Dermis microvascular lymphatic vessel endothelial cell (primary cell): Measurements from ENCODE around the gene ADH1A. TPM values are rescaled to one million over a fixed set of nuclear protein-coding genes. Genes with fewer than 3 reads are reported as not detected.
"Not testable (repeated sequence)": the region's sequence is repeated elsewhere in the genome, so short reads cannot be mapped to it uniquely, and the experiment has no call there.

ENCODE experiments used
- DNase-seq, 2 donors: peaks; one replicate each; pipeline versions ENCODE4 v3.0.0 to v3.0.0-alpha.2; 2010; ENCODE audit warnings: low read depth in 2 of 2
- total RNA-seq: library from RNA; depleted of rRNA; stranded (reverse); fragments of >200 nt; gene quantifications from 2 replicates; pipeline ENCODE4 v1.2.1, GENCODE V29; 2014

Gene ADH1A
- total RNA-seq, 1 donor from 2014 or later: not detected

DNA sequence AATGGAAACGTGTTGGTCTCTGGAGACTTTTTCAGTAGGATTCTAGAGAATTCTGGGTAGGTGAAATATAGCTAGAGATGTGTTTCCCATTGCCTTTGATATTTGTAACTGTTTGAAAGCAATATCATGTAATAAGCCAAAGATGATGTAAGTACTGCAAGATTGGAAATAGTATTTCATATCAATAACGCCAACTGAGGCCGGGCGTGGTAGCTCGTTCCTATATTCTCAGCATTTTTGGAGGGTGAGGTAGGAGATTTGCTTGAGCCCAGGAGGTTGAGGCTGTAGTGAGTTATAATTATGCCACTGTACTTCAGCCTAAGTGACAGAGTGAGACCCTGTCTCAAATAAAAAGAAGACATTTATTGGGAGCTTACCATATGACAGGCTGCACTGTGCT, 9.5 kb downstream of the ADH1A start:
- no peak for DNase-seq

DNA sequence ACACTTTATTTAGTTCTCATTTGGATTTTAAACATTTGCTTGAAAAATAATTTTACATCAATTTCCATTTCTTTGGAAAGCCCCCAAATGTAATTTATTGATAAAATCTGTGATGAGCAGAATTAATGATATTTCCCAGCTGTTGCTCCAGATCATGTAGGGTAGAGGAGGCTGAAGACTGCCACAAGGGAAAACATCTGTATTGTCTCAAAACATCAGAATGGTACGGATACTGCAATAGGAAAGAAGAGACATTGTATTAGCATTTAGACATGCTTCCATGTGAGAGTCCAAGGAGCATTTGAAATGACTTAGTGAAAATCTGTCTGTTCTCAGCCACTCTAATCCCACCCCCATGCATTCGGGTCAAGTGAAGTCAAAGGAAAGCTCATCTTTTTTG, 14.4 kb downstream of the ADH1A start:
- no peak for DNase-seq

DNA sequence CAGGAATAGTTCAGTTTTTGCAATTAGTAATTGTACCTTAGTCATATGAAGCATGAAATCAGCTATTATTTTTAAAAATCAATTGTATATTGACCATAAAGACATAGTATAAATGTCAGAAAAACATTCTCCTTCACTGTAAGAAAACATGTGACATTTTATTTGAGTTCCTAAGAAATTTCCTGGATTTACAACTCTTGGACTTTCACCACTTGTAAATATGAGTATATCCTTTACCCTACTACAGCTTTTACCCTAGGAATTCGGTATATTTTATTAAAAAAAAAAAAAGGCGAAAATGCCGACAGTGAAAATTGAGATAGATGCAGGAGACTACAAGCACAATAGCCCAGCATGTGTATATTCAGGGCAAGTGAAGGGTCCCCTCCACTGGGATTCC, 14.9 kb downstream of the ADH1A start:
- DNase-seq: no peak

DNA sequence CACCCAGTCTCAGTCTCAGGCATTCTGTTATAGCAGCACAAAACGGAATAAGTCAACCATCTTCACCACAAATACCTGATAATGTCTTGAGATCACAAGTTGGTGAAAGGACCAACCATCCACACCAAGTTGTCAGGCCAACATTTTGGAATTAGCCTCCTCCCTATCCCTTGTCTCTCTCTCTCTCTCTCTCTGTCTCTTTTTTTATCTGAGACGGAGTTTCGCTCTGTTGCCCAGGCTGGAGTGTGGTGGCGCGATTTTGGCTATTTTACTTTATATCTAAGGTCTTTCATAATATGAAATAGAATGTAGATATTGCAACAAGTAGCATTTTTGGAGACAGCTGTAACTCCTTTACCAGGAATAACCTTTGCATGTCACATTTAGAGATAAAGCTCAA, 15.7 kb downstream of the ADH1A start:
- no peak for DNase-seq

DNA sequence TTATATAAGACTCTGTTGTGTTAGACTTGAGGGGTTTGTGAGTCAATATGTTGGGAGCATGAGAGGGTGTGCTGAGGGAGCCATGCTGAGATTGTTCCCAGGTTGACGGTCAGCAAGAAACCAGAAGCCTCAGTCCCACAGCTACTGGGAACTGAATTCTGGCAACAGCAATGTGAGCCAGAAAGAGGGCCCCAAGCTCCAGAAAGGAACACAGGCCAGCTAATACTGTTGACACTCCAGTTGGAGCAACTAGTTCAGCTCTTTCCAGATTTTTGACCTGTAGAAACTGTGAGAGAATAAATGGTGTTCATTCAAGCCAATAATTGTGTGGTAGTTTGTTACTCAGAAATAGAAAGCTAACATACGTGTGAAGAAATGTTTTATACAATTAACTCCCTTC, 17.1 kb downstream of the ADH1A start:
- no peak for DNase-seq

DNA sequence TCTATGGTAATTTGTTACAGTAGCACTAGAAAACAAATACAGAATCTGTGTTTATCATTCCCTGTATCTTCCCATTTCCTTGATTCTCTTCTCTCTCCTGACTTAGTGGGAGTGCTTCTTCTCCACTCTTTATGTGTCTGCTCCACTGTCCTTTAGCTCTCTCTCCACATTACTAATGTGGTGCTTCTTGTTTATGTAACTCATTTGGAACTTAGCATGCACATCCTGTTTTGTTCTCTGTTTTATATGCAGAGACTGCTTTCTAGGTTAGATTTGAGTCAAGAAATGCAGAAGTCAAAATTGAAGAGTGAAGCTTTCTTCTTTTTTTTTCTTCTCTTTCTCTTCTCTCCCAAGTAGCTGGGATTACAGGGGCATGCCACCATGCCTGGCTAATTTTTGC, 25.9 kb downstream of the ADH1A start:
- no peak for DNase-seq

DNA sequence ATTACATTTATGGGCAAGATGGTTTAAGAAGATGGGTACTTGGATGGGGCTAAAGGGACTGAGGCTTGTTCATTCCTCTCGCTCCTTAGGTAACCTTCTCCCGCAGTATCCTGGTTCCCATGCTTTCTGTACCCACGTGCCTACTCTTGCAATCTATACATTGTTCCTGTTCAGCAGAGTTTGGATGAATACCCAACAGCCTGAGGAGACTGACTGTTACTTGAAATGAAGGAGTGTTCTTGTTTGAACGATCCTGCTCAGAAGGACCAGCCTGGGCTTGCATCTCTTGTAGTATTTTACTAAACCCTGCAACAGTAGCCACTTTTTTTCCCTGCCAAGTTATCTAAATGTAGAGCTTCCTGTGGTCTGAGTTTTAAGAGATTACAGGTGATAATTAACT, 38.0 kb downstream of the ADH1A start:
- no peak for DNase-seq

DNA sequence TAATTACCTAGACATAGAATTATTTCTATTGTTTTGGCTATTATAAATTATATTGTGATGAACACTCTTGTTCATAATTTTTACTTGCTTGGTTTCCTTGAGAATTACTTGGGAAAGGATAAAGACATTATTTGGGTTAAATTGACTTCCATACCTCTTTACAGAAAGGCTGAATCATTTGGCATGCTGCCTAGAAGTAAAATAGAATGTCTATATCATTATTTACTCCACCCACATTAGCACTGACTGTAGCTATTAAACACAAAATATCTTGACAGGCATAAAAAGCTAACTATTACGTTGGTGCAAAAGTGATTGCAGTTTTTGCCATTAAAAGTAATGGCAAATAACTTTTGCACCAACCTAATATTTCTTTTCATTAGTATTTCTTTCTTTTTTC, 42.1 kb downstream of the ADH1A start:
- DNase-seq: no peak

DNA sequence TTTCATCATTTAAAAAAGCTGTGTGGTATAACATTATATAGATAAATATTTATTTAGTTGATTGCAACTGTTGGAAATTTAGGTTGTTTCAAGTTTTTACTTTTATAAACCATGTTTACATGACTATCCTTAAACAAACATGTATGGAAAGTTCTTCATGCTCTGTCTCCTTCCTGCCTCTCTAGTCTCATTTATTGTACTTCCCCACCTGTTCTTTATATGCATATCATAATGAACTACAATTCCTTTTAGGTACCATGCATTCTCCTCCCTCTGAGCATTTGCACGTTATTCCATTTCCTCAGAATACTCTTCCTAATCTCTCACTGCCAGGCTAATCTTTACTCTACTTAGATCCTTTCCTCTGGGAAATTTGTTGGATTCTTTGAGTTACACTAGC, 54.8 kb downstream of the ADH1A start:
- no peak for DNase-seq

DNA sequence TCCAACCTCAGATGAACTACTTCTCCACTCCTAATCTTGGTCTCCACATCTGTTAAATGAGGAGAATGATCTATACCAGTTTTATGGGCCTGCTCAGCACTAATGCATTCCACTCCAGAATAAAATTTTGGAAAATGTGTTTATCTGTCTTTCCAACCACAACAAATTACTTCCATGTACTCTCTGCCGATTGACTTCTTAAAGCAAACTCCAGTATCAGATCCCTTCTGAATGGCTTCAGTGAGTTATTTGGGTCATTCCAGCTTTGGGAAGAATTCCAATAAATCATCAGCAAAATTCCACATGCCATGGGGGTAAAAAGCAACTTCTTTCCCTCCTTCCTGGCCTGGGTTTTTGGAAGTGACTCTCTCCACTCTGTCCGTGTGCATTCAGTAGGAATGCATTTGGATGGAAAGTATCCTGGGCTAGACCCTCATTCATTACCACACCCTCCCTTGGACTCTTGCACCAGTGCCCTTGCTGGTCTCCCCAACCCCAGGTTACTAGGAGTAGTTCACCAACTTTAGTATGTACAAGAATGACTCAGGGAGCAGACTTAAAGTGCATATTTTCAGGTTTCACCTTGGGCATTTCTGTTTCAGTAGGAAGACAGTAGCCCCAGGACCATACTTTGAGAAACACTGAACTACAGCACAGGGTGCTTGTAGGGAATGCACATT, 56.3 kb downstream of the ADH1A start:
- DNase-seq: no peak

DNA sequence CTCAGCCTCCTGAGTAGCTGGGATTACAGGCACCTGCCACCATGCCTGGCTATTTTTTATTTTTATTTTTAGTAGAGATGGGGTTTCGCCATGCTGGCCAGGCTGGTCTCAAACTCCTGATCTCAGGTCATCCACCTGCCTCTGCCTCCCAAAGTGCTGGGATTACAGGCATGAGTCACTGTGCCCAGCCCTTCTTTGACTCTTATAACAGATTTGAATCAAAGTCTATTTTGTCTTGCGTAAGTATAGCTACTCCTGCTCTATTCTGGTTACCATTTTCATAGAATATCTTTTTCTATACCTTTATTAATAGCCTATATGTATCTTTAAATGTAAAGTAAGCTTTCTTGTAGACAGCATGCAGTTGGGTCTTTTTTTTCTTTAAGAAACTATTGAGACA, 57.4 kb downstream of the ADH1A start:
- not testable (repeated sequence) for DNase-seq

DNA sequence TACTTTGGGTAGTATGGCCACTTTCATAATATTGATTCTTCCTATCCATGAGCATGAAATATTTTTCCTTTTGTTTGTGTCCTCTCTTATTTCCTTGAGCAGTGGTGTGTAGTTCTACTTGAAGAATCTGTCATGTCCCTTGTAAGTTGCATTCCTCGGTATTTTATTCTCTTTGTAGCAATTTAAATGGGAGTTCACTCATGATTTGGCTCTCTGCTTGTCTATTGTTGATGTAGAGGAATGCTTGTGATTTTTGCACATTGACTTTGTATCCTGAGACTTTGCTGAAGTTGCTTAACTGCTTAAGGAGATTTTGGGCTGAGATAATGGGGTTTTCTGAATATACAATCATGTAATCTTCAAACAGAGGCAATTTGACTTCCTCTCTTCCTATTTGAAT, 62.1 kb downstream of the ADH1A start:
- not testable (repeated sequence) for DNase-seq

DNA sequence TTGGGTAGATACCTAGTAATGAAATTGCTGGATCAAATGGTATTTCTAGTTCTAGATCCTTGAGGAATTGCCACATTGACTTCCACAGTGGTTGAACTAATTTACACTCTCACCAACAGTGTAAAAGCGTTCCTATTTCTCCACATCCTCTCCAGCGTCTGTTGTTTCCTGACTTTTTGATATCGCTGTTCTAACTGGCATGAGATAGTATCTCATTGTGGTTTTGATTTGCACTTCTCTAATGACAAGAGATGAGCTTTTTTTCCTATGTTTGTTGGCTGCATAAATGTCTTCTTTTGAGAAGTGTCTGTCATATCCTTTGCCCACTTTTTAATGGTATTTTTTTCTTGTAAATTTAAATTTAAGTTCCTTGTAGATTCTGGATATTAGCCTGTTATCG, 63.1 kb downstream of the ADH1A start:
- not testable (repeated sequence) for DNase-seq

Other genes with a start within 250 kb of the ADH1A start
- 43.1 and 54.3 TPM in 2 replicates for gene ADH5, start 202.2 kb downstream of the ADH1A start, total RNA-seq
- gene ADH4, start 146.7 kb downstream of the ADH1A start, total RNA-seq: not detected in 2 replicates
- not detected in 2 replicates for gene ADH6, start 71.7 kb downstream of the ADH1A start, total RNA-seq
- 0.13 TPM in 2 replicates for gene ADH1B, start 30.4 kb upstream of the ADH1A start, total RNA-seq
- not detected in 2 replicates for gene ADH1C, start 61.8 kb upstream of the ADH1A start, total RNA-seq
- gene ADH7, start 144.4 kb upstream of the ADH1A start, total RNA-seq: 0.13 TPM in 1 of 2 replicates, not detected in the other
- gene C4orf17, start 220.0 kb upstream of the ADH1A start, total RNA-seq: not detected in 2 replicates